Epidermal melanocyte (primary cell): ENCODE results near the gene PARD3.
"Not testable (repeated sequence)": the region's sequence is repeated elsewhere in the genome, so short reads cannot be mapped to it uniquely, and the experiment has no call there.

Experiments used
- DNase-seq: peaks from one replicate; pipeline ENCODE4 v3.0.0; 2011; ENCODE audit warnings: low spot score; ENCODE audit not compliant: insufficient read length

Gene PARD3

DNA sequence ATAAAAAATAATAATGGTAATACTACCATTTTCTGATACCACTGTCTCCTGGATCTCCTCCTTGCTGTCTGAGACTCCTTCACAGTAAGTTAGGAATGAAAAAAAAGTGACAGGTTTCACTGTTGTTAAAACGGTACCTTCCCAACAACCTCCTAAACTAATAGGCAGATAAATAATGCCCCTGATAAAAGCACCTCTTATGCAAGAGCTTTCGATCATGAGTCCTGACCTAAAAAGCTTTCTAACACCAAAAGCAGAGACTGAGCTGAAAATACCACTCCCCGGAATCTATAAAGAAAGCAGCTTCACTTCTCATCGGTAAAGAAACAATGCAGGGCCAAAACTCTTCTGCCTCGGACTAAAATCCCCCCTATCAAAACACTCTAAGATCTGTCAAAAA, 14.5 kb downstream of the PARD3 start:
- no peak for DNase-seq

GRCh38 chr10:34798654-34799053, 16.4 kb downstream of the PARD3 start:
- no peak for DNase-seq

DNA sequence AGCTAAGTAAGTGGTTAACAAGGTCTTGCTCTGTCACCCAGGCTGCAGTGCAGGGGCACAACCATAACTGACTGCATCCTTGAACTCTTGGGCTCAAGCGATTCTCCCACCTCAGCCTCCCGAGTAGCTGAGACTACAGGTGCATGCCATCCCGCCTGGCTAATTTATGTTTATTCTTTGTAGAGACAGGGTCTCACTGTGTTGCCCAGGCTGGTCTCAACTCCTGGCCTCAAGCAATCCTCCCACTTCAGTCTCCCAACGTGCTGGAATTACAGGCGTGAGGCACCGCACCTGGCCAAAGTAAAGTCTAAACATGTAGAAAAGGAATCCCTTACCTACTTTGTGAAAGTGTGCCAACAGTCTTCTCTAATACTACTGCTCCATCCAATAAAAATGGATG, 17.9 kb downstream of the PARD3 start:
- DNase-seq = no peak

GRCh38 chr10:34796133-34796532, 19.0 kb downstream of the PARD3 start:
- DNase-seq = no peak

DNA sequence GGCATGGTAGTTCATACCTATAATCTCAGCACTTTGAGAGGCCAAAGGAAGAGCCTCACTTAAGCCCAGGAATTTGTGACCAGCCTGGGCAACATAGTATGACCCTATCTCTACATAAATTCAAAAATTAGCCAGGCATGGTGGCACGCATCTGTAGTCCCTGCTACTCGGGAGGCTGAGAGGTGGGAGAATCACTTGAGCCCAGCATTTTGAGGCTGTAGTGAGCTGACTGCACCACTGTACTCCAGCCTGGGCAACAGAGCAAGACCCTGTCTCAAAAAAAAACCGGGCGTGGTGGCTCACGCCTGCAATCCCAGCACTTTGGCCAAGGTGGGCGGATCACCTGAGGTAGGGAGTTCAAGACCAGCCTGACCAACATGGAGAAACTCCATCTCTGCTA, 19.8 kb downstream of the PARD3 start:
- no peak for DNase-seq

- no peak for DNase-seq
These were observed 20.3 kb downstream of the PARD3 start for GRCh38 chr10:34794835-34795234.

DNA sequence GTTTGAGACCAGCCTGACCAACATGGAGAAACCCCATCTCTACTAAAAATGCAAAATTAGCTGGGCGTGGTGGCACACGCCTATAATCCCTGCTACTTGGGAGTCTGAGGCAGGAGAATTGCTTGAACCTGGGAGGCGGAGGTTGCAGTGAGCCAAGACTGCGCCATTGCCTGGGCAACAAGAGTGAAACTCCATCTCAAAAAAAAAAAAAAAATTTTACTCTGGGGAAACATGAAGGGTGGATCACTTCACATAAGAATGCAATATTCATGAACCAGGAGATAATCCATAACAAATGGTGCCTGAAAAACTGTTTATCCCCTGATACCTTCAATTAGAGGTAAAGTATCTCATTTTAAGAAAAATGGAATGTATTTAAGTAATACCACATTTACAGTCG, 21.5 kb downstream of the PARD3 start:
- not testable (repeated sequence) for DNase-seq

- DNase-seq = no peak
These were observed 22.2 kb downstream of the PARD3 start for GRCh38 chr10:34792881-34793280.

DNA sequence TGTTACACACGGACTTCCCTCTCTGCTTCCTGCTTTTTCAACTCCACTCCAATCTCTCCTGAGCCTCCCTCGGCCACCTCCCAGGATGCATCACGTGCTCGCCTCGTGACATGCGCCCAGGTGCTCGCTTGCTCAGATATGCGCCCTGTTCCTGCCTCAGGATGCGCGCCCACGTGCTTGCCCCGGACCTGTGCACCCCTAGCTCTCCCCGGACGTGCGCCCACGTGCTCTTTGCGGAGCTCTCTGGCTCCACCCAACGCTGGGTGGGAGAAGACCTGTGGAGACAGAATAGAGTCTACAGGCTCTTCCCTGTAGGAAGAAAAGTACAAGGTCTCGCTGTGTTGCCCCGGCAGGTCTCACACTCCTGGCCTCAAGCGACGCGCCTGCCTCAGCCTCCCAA, 23.1 kb downstream of the PARD3 start:
- no peak for DNase-seq

DNA sequence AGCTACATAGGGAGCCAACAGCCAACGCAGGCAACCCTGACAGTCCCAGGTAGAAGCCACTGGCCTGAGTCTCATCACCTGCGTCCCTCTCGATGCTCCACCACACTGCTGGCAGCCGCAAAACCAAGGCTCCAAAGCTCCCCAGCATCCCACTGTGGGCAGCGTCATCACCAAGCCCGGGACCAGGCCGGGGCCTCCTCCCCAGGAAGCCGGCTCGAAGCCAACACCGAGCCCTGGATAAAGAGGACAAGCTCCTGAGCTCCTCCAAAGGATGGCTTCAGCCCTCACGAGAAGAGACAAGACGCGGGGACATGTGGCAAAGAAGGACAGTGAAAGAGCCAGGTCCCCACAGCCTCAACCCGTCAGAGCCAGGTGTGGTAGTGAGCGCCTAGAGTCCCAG, 23.9 kb downstream of the PARD3 start:
- DNase-seq = no peak

DNA sequence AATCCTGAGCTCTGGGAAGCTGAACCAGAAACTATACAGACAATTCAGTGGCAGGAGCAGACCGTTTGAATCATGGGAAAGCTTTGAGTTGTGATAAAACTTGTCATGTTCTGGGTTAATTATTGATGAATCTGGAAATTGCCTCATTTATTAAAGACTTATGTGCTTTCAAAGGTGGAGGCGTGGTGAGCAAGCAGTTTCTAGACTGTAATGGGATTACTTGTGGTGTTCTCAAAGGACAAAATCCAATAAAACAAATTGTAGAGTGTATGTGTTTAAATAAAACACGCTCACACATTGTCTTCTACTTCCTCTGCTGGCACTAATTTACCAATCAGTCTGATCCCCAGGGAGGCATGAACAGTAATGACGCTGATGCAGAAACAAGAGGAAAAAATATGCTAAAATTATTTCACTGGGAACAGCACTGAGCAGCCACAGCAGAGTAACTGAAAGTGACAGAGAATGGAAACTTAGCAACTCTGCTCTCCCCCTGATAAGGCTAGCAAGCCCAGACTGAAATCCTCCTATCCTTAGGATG, 25.1 kb downstream of the PARD3 start:
- DNase-seq = no peak

DNA sequence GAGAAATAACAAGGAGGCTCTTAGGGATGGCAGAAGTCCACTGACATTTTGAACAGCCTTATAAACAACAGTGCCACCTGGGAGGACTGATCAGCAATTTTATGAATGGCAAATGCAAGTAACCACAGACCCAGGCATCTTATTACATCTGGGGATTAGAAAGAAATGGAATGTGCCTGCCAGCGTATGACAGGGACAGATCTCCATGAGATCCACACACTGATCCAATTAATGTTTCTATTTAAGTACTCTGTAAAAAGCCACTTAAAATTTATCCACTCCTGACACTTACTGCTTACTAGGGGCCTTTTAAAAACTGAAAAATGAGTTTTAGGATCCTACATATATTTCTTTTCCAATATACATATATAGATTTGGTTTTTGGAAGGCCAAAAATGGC, 28.6 kb downstream of the PARD3 start:
- DNase-seq = peak; percentile 74

GRCh38 chr10:34781711-34782110, 33.4 kb downstream of the PARD3 start:
- no peak for DNase-seq

DNA sequence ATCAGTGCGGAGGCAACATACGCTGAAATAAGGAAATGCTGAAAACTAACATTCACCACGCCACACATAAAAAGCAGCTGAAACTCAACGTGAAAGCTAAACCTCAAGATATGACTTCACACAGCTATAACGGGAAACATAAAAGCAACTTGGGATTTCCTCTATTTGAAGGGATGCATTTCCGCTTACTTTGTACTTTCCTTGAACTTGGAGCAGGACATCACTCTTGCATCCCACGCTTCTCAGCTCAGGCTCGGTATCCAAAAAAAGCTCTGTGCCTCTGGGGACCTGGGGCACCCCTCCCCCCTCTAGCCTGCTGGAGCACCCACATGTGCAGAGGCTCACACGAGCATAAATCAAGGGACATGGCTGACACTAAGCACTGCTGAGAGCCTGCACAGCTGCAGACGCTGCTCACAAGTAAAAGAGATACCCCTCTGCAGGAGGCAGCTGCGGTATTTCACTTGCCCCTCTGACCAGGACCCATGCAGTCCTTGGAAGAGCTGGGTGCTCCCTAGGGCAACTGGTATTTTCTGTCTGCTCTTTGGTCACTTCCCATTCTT, 34.2 kb downstream of the PARD3 start:
- DNase-seq = peak; percentile 29

- DNase-seq = no peak
These were observed 36.9 kb downstream of the PARD3 start for GRCh38 chr10:34778237-34778636.

DNA sequence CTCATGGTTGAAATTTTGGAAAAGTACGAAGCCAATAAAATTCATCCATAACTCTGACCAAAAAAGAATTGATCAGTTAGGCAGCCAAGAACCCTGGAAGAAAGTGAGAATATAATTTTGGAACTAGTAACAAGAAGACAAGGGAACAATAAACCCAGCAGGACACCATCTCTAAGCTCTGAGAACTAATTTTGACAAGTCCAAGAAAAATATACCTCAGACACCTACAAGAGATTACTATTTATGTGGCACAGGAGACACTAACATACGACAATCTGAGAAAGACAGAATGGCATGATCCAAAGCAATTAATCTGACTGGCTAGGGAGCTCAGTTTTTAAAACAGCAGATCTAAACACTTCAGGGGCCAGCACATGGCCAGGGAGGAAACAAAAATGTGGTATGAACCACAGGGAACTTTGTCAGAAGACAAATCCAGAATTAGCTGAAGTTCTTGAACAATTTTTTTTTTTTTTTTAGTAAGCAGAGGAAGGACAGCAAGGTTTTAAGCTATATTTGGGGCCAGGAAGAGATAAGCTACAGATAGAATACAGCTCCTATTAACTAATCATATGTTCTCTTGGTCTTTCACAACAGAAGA, 38.9 kb downstream of the PARD3 start:
- no peak for DNase-seq

DNA sequence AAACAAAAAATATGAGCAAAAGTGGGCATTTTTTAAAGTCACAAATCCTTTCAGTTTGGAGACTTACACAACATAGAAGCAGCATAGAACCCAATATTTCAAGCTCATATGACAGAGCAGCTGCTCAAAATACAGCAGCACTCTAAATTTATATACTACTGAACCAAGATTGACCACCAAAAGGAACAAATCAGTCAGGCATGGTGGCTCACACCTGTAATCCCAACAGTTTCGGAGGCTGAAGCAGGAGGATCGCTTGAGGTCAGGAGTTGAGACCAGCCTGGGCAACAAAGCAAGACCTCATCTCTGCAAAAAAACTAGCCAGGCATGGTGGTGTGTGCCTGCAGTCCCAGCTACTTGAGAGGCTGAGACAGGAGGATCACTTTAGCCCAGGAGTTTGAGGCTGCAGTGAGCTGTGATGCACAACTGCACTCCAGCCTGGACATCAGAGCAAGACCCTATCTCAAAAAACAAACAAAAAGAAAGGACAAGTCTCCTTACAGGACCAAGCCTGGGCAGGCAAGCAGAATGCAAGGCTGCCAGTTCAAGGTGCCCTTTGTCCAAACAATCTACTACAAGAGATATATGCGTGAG, 40.0 kb downstream of the PARD3 start:
- no peak for DNase-seq

- DNase-seq = no peak
These were observed 41.2 kb downstream of the PARD3 start for GRCh38 chr10:34773636-34774630.

DNA sequence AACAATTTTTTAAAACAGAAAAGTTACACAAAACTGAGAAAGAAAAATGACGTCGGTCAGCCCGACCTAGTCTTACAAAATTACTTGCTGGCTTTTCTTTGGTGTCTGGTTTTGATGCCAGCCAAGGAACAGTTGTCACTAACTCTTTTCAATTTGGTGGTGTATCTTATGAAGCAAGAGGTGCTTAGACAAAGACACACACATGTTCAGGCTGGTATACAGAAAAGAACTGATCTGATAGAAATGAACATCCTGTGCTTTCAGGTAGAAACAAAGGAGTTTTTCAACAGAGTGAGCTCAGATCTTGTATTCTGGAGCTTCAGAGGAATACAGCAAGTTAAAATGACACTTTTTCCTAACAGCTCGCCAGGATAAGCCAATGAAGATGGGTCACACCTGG, 43.6 kb downstream of the PARD3 start:
- no peak for DNase-seq

DNA sequence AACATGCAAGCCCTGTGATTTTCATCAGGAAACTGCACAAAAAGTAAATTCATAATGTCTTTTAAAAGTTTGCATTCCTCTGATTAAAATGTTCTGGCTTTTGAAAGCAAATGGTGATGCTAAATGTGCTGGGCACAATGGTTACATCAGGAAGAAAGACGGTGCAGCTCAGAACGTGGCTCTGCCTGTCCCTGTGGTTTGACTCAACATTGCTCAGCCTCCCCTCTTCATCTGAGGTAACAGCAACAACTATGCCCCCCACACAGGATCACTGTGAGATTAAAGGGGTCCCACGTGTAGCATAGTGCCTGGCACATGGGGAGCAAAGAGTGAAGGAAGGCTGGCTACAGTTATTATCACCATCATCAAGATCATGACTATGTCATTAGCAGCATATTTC, 44.0 kb downstream of the PARD3 start:
- no peak for DNase-seq

- DNase-seq = no peak
These were observed 45.2 kb downstream of the PARD3 start for GRCh38 chr10:34769899-34770298.

- DNase-seq = no peak
These were observed 46.1 kb downstream of the PARD3 start for GRCh38 chr10:34768972-34769330.
